ENCODE measurements around the gene KCTD10.

The KCTD10 gene, protein sequence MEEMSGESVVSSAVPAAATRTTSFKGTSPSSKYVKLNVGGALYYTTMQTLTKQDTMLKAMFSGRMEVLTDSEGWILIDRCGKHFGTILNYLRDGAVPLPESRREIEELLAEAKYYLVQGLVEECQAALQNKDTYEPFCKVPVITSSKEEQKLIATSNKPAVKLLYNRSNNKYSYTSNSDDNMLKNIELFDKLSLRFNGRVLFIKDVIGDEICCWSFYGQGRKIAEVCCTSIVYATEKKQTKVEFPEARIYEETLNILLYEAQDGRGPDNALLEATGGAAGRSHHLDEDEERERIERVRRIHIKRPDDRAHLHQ

DNA sequence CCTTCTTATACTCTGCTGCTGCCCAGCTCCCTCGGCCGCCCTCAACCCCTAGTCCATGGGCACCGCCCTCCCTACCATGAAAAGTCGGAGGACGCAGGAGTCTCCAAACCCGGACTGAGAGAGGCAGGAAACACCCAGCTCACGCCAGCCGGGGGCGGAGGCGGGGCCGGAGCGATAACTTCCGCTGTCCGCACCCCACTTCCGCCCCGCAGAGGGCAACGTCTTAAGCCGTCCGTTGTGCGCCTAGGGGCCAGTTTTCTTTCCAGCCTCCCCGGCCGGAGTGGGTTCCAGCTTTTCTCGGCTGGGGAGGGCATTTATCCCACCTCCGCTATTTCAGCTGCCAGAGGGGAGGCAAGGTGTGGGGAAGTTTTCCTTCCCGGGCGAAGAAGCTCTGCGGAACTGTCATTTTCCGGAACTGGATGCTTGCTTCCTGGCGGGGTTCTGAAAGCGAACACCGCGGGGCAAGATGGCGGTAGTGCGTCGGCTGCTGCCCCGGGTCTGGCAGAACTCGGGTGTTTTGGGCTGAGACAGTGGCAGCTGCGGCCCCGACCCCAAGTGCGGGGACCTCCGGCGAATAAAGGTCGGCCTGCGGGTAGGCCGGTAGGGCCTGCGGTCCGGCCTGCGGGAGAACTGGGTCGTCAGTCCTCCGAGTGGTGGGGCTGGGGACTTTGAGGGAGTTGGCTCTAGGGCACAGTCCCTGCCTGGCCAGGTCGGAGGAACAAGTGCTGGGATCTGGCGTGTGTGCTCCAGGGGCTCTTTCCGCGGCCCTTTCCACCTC lies at the start of gene KCTD10, which contains the start of gene UBE3B:
Gene KCTD10, minus strand, starts transcription at position 116 of the 778 bp plus-strand sequence. Its CDS starts 38 bp downstream, at position 78.
Gene UBE3B, plus strand, starts transcription at position 450 of the 778 bp plus-strand sequence. CDS start 5,918 bp downstream, outside the sequence.
- FAIRE-seq (peak; percentile 90), DNase-seq (ENCODE audit: extremely low spot score, insufficient read length, low read depth) (peak; percentile 91)

DNA sequence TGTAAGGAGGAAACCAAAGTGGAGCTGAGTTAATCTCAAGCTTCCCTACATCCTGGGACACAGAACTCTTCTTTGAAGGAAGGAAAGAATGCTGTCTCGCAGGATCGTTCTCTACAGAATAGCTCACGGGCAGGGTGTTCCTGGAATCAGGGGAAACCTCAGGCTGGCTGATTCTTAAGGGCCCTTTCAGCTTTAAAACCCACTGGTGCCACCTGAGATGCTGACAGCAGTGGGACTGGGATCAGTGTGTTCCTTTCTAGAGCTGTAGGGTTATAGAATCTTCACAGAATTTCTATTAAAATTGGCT lies 48.1 kb upstream of the KCTD10 start:
- FAIRE-seq = no peak

DNA sequence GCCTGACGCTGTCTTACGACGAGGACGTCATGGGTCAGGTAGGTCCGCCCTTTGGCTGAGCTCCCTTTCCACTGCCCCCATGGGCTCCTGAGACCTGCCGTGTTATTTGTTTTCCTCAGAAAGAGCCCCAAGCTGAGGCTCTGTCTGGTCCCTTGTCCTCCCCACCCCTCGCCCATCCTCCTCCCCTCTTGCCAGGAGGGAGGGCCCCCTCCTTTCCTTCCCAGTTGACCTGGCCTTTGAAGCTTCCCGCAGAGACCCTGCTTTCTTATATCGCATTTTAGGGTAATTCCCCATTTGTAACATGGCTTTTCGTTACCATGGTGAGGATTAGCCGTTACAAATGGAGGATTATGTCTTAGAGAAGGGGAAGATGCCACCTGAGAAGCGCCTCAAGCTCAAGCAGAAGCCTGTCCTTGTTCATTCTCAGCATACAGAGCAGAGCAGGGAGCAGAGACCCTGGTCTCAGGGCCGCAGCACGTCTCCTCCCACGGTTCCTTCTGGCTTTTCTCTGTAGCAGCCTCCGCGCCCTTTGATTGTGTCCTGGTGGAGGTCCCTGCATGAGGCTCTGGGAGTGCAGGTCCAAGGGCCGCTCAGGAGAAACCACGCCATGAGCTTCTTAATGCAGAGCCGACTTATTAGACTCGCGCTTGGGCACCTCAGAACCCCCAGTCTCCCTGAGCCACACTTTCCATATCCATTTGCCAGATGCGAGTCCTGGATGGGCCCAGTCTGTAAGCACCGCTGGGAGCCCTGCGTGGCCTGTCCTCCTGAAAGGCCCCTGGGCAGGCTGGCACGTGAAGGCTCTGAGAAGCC lies 47.6 kb upstream of the KCTD10 start:
- DNase-seq (ENCODE audit: extremely low spot score, insufficient read length, low read depth) (no peak), FAIRE-seq (no peak)

More for the DNA sequence above, 48.1 kb upstream of the KCTD10 start:
- no peak for DNase-seq (ENCODE audit: extremely low spot score, insufficient read length, low read depth)

DNA sequence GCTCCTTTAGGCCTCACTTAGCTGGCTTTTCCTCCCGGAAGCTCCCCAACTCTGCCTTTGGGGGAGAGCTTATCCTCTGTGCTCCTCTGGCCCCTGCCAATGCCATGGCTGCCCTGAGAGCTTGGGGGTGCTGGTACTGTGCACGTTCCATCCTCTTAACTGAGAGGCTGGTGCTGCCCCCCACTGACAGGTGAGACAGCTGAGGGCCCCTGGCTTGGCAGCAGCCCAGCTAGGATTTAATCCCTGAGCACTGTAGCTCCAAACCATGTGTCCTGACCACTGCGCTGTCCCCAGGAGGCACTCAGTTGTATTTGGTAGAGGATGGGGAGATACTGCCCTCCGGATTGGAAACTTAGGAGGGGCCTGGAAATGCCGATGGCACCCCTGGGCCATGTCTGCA lies 46.4 kb upstream of the KCTD10 start:
- FAIRE-seq (no peak), DNase-seq (ENCODE audit: extremely low spot score, insufficient read length, low read depth) (no peak)

DNA sequence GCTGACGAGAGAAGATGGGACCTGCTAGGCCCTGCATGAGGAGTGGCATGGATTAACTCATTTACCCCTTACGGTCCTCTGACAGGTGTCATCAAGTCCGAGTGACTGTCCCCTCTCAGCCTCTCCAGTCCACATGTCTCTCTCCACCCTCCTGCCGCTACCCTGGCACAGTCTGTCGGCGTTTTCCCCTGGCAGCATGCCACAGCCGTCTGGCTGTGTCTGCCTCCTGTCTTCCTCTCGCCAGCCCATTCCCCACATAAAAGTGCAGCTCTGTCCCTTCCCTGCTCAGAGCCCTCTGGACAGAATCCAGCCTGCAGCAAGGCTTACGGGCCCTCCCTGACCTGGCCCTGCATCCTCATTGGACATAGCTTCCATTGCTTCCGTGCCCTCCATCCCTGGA lies 46.0 kb upstream of the KCTD10 start:
- FAIRE-seq = no peak
- no peak for DNase-seq (ENCODE audit: extremely low spot score, insufficient read length, low read depth)

DNA sequence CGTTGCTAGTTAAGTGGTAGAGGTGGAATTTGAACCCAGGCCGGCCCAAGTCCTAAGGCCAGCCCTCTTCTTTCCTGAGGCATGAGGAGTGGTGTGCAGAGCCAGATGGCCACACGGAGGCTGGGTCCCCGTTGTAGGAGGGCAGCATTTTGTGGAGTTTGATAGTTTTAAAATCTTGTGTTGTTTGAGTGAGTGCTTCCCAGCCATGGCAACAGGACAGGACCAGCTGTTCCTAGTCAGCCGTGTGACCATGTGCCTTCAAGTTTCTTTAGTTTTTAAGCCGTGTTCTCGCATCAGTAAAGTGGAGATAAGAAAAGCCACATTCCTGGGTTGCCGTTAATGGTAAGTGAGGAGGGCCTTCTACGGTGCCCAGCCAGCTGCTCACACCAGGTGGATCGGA lies 44.7 kb upstream of the KCTD10 start:
- FAIRE-seq = no peak
- no peak for DNase-seq (ENCODE audit: extremely low spot score, insufficient read length, low read depth)

DNA sequence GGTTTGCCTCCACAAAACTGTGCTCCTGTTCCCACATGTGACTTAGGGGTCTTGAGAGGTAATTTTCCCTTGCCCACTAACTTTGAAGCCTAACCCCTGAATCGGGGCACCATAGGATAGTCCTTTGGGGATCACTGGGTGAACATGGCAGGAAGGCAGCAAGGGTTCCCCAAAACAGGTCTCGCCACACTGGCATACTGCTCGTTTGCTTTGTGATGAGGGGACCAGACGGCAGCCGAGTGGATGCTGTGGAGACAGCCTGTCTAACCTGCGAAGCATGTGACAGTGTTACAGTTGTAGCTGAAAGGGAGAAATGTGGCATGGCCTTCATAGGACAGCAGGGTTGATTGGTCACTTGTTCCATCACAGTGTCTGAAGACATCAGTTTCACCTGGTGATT lies 42.7 kb upstream of the KCTD10 start:
- FAIRE-seq = no peak

DNA sequence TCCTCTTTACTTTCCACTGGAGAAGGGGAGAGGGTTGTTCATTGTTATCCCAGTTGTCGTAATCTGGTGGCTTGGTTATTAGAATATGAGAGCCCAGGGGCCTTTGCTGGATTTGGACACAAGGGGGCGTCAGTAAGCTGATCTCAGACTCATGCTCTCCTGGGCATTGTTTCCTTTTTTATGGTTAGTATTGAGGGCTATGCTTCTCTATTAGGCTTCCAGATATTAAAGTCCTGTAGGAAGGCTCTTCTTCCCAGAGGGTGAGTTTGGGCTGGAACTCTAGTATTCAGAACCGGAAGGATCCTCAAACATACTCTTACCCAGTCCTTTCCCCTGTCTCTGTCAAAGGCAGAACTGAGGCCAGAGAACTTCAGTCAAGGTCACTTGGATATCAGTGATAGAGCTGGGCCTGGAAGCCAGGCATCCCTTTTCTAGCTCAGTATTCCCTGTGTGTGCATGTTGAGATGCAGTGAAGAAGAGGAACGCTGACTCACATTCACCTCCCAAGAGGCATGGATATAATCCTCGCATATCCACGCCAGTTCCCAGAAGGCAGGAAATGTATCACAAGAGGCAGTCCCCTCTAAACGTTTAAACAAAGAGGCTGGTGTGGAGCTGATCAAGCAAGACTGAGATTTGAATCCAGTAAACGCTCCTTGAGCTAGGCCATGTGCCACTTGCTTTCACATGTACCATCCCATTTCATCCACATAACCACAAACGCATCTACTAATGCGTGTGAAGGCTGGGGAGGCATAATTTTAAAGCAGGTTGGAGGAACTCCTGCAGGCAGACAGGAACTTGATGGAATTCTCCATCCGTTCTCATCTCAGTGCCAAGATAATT lies 41.9 kb upstream of the KCTD10 start:
- DNase-seq (ENCODE audit: extremely low spot score, insufficient read length, low read depth) (peak; percentile 12), FAIRE-seq (peak; percentile 66)

More for the DNA sequence above, 42.7 kb upstream of the KCTD10 start:
- DNase-seq (ENCODE audit: extremely low spot score, insufficient read length, low read depth) = no peak

DNA sequence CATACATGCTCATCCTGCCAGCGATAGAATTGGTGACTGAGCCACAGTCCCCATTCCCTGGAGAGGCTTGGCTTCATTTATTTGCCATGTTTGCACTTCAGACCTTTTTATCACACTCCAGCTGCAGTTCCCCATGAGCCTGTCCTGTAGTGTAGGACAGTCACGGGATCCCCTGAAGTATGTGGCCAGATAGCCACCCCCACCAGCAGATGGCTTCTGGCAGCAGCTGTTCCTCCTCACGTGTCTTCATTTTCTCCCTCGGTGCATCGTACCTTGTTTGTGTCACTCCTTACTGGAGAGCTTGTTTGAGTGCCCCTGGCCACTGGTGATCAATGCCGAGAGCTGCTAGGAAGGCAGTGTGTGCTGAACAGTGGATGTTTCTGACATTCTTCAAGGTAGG lies 40.5 kb upstream of the KCTD10 start:
- DNase-seq (ENCODE audit: extremely low spot score, insufficient read length, low read depth) = no peak
- FAIRE-seq = no peak

DNA sequence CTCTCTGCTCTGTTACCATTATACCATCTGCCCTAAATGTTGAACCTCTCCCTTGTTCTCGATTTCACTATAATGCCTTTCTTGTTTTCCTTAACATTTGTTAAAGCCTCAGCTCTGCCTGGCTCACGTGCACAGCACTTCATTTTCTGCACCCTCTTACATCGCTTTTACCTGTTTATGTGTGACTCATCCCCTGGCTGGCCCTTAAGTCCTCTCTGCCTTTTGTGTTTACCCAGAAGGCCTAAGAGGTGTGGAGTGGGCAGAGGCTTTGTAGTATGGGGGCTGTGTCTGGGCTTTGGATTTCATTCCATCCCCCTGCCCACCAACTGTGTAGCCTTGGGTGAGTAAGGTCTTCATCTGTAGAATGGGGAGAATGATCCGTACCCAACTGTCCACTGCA lies 36.9 kb upstream of the KCTD10 start:
- no peak for DNase-seq (ENCODE audit: extremely low spot score, insufficient read length, low read depth)

DNA sequence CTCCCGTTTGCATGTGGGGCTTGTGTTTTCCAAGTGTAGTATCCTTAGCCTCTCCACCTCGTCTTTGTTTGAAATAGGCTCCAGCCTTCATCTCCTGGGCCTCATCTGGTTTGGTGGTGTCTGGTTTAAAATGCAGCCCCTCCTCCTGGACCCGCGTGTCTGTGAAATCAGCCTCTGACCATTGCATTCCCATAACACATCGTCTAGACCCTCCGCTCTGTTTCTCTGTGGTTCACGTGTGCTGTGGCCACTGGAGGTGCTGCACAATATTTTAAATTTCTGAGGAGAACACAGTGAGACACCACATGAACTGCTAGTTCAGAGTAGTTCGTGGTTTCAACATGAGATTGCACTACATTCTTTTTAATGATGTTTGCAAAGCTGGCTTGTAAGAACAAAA lies 36.0 kb upstream of the KCTD10 start:
- no peak for DNase-seq (ENCODE audit: extremely low spot score, insufficient read length, low read depth)
- no peak for FAIRE-seq

More for the DNA sequence above, 36.9 kb upstream of the KCTD10 start:
- FAIRE-seq = no peak

DNA sequence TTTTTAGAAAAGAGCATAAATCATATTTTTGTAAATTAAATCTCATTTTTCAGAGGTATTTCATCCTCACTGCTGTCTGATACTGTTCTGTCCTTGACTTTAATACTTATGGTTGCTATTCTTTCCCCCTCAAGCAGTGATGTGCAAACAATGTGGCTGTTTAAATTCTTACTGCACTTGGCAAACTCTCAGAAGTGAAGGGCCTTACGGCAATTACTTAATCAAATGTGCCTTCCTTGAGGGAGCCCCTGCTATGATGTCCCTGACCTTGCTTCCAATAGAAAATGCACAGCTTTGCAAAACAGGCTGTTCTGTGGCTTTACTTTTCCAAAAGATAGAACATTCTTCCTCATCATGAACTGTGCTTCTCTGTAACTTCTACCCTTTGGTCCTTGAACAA lies 35.5 kb upstream of the KCTD10 start:
- DNase-seq (ENCODE audit: extremely low spot score, insufficient read length, low read depth) (no peak), FAIRE-seq (no peak)

DNA sequence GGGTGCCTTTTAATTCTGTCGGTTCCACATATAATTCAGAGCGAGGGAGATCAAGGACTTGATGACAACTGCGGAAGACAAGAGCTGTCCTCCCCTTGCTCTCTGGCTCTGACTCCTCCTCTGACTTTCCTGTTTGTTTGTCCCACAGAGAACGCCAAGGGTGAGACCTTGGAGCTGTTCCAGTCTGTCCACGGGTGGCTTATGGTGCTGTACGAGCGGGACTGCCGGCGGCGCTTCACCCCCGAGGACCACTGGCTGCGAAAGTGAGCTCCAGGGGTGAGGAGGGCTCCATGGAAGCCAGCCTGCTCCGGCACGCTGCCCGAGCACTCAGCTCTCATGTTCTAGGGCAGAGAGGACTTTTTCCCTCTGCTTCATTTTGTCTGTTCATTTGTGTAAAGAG lies 33.1 kb upstream of the KCTD10 start:
- DNase-seq (ENCODE audit: extremely low spot score, insufficient read length, low read depth) = no peak
- FAIRE-seq = no peak

DNA sequence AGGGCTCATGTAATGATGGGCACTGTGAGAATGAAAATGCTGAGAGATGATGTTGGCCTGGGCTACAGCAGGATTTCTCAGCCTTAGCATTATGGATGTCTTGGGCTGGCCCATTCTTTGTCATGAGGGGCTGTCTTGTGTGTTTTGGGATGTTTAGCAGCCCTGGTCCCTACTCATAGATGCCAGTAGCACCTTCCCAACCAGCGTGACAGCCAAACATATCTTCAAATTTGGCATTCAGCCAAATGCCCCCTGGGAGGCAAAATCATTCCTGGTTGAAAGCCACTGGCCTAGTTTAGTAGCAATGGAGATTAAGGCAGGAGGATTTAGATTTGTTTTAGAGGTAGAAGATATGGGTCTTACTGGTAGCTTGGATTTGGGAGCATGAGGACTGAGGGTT lies 27.0 kb upstream of the KCTD10 start:
- DNase-seq (ENCODE audit: extremely low spot score, insufficient read length, low read depth) (no peak), FAIRE-seq (no peak)

DNA sequence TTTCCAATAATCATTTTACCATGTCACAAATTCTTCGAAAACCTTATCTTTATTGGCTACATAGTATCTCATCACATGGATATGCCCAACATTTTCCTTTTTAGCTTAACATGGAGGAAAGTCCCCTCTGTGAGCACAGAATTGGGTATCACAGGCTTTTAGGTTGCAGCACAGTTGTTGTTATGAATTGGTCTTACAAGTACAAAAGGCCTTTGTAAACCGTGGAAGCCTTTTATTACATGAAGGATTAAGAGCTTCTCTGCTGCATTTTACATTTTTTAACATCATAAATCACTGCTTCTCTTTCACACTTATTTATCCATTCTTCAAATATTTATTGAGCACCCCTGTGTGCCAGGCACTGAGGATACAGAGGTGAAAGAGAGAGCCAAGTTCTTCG lies 26.5 kb upstream of the KCTD10 start:
- no peak for DNase-seq (ENCODE audit: extremely low spot score, insufficient read length, low read depth)
- no peak for FAIRE-seq

DNA sequence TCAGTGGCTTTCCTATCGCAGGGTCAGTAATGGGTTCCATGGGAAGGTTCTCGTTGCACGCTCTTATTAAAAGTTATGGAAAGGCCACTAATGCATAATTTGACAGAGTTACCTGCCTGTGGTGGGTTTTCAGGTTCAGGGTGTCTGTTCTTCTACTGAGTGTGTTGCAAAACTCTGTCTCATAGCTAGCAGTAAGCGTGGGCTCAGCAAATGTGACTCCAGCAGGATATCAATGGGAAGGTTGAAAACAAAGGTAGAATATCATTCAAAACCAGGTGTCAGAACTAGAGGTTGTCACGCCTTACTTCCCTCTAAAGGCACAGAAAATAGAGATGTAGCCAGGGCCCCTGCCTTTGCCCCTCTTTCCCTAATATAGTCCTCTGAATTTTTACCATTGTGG lies 25.2 kb upstream of the KCTD10 start:
- DNase-seq (ENCODE audit: extremely low spot score, insufficient read length, low read depth) (no peak), FAIRE-seq (no peak)

DNA sequence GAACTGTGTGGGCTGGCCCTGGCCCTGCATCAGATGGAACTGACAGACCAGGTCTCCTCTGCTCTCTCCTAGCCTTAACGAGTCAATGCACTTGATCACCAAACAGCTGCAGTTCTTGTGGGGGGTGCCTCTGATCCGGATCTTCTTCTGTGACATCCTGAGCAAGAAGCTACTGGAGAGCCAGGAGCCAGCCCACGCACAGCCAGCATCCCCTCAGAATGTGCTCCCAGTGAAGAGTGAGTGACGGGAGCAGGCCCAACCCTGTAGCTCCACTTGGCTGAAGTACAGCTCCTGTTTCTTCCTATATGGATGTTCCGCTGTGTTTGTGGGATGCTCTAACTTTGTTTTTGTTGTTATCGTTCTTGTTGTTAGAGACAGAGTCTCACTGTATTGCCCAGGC lies 24.2 kb upstream of the KCTD10 start:
- DNase-seq (ENCODE audit: extremely low spot score, insufficient read length, low read depth) (no peak), FAIRE-seq (no peak)

DNA sequence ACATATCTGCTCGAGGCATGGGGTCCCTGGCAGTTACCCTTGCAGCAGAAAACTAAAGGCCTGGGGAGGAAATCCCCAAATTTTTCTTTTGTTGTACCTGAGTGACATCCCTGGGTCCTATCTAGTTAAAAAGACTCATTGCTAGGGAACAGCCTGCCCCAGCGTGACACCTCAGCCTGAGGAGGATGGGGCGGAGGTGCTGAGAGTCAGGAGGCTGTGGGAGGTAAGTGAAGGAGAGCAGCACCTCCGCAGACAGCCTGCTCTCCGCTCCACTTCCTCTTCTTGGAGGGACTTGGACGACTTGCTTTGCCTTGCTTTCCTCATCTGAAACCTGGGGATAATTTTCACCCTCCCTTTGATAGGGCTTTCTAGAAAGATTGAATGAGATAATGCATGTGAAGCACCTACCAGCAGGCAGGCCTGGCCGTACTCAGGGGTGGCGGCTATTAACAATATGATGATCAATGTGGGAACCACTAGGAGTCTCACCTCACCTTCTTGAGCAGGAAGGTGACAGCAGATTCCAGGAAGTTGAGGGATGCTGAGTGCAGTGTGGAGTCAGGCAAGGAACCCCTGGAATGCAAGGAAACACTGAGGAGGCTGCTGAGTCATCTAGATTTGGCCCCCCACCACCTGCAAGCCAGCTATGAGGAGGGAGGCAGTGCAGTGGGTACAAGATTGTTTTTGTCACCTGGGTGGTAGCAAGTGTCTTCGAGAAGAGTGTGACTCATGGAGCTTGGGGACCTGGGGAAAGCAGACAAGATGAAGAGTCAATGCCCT lies 23.5 kb upstream of the KCTD10 start:
- no peak for FAIRE-seq
- no peak for DNase-seq (ENCODE audit: extremely low spot score, insufficient read length, low read depth)

DNA sequence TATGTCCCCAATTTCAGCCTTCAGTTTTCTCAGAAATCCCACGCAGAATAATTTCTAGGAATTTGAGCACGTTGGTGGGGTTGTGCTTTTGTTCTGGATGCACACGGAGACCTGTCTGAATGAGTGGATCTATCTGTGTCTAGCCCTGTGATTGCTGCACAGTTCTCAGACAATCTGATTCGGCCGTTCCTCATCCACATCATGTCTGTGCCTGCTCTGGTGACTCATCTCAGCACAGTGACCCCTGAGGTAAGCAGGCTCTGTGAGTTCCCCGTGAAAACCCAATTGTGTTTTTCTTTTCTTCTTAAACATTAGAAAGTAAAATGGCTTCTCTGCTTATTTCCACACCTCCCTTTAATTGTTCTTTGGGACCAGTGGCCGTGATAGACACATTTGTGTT lies 20.6 kb upstream of the KCTD10 start:
- DNase-seq (ENCODE audit: extremely low spot score, insufficient read length, low read depth) = no peak
- FAIRE-seq = no peak

Measured in GM18507 (cell line).